ENCODE data around the gene PRRC2C. TPM values are rescaled to one million over a fixed set of nuclear protein-coding genes. Genes with fewer than 3 reads are reported as not detected.

The PRRC2C gene
- total RNA-seq, 1 experiment from 2014 or later: 222 TPM

DNA sequence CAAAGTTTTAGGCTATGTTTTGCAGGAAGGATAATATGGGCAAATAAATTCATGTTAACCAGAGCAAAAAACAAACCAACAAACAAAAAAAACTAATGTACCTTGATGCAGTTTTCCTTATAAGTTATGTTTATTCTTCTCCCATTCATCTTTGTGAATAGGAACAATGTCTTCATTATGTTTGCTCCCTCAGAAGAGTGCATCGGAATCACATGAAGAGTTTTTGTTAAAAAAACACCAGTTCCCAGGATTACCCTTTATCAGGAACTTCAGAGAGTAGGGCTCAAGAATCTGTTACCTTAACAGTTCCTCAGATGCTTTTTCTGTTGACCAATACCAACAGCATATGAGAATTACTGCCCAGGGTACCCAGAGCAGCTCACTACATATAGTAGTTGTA lies 14.6 kb upstream of the PRRC2C start:
- no peak overlapping the region for H3K27ac ChIP-seq (ENCODE audit: low read depth, low read length, poor library complexity, severe bottlenecking)
- no peaks in the 10 kb centered on the region for H3K36me3 ChIP-seq (ENCODE audit: insufficient read depth, low read length, poor library complexity, severe bottlenecking)
- POLR2A ChIA-PET (ENCODE audit: low non-redundant PET): no interaction called here
- no peak for DNase-seq (ENCODE audit: low spot score)
- no peaks in the 10 kb centered on the region for H3K4me1 ChIP-seq (ENCODE audit: insufficient read depth, low read length, poor library complexity, severe bottlenecking)
- no peak overlapping the region for H3K4me3 ChIP-seq (ENCODE audit: low read depth, low read length, poor library complexity, severe bottlenecking)
- BruUV-seq (replicated peaks): no TSS peak
- intact Hi-C loops (cut with micrococcal nuclease; ENCODE audit: unreplicated experiment): no loop called here
- CTCF ChIA-PET: no interaction called here
- no peaks in the 10 kb centered on the region for H3K9me3 ChIP-seq (ENCODE audit: low read depth, low read length, poor library complexity, severe bottlenecking)
- TF ChIP-seq EZH2 (IDR thresholded peaks at IDR 0.05; ENCODE audit: borderline replicate concordance, low read depth, low read length, poor library complexity, severe bottlenecking): no peak
- TF ChIP-seq CTCF (conservative IDR thresholded peaks at IDR 0.05; ENCODE audit: low read depth, low read length): no peak
- no peaks in the 10 kb centered on the region for H3K27me3 ChIP-seq (replicated peaks; ENCODE audit: insufficient read depth, low read depth, low read length, poor library complexity)

GRCh38 chr1:171472183-171472647 lies 13.1 kb upstream of the PRRC2C start:
- H3K27ac ChIP-seq (ENCODE audit: low read depth, low read length, poor library complexity, severe bottlenecking): no peak overlapping the region
- no TSS peak for BruUV-seq (replicated peaks)
- intact Hi-C loops (cut with micrococcal nuclease; ENCODE audit: unreplicated experiment): no loop called here
- no peaks in the 10 kb centered on the region for H3K36me3 ChIP-seq (ENCODE audit: insufficient read depth, low read length, poor library complexity, severe bottlenecking)
- TF ChIP-seq CTCF (conservative IDR thresholded peaks at IDR 0.05; ENCODE audit: low read depth, low read length) (no peak), EZH2 (IDR thresholded peaks at IDR 0.05; ENCODE audit: borderline replicate concordance, low read depth, low read length, poor library complexity, severe bottlenecking) (no peak)
- CTCF ChIA-PET: no interaction called here
- no peaks in the 10 kb centered on the region for H3K9me3 ChIP-seq (ENCODE audit: low read depth, low read length, poor library complexity, severe bottlenecking)
- no peaks in the 10 kb centered on the region for H3K4me1 ChIP-seq (ENCODE audit: insufficient read depth, low read length, poor library complexity, severe bottlenecking)
- H3K4me3 ChIP-seq (ENCODE audit: low read depth, low read length, poor library complexity, severe bottlenecking): no peak overlapping the region
- no peaks in the 10 kb centered on the region for H3K27me3 ChIP-seq (replicated peaks; ENCODE audit: insufficient read depth, low read depth, low read length, poor library complexity)
- DNase-seq (ENCODE audit: low spot score): no peak
- POLR2A ChIA-PET (ENCODE audit: low non-redundant PET): interaction anchor here (0.6 kb wide), 1 partner anchor 22 kb away, joined by 3 read pairs; no protein-coding TSS in a partner anchor

- CTCF ChIA-PET: interaction anchor here (0.7 kb wide), 1 partner anchor 17 kb away, joined by 4 read pairs; no protein-coding TSS in a partner anchor
- DNase-seq (ENCODE audit: low spot score): no peak
- no peak for TF ChIP-seq CTCF (conservative IDR thresholded peaks at IDR 0.05; ENCODE audit: low read depth, low read length)
- no peaks in the 10 kb centered on the region for H3K4me1 ChIP-seq (ENCODE audit: insufficient read depth, low read length, poor library complexity, severe bottlenecking)
- H3K9me3 ChIP-seq (ENCODE audit: low read depth, low read length, poor library complexity, severe bottlenecking): no peaks in the 10 kb centered on the region
- POLR2A ChIA-PET (ENCODE audit: low non-redundant PET): interaction anchor here (0.7 kb wide), 1 partner anchor 120 kb away, joined by 3 read pairs; no protein-coding TSS in a partner anchor
- no peak overlapping the region for H3K27ac ChIP-seq (ENCODE audit: low read depth, low read length, poor library complexity, severe bottlenecking)
- H3K27me3 ChIP-seq (replicated peaks; ENCODE audit: insufficient read depth, low read depth, low read length, poor library complexity): no peaks in the 10 kb centered on the region
- no peak overlapping the region for H3K4me3 ChIP-seq (ENCODE audit: low read depth, low read length, poor library complexity, severe bottlenecking)
- intact Hi-C loops (cut with micrococcal nuclease; ENCODE audit: unreplicated experiment): no loop called here
- H3K36me3 ChIP-seq (ENCODE audit: insufficient read depth, low read length, poor library complexity, severe bottlenecking): no peaks in the 10 kb centered on the region
- no TSS peak for BruUV-seq (replicated peaks)
Measured at GRCh38 chr1:171476829-171477228, 8.5 kb upstream of the PRRC2C start.

Data from A673 (cell line).